Measurements from ENCODE around the gene ESPNL.

ESPNL gene

DNA sequence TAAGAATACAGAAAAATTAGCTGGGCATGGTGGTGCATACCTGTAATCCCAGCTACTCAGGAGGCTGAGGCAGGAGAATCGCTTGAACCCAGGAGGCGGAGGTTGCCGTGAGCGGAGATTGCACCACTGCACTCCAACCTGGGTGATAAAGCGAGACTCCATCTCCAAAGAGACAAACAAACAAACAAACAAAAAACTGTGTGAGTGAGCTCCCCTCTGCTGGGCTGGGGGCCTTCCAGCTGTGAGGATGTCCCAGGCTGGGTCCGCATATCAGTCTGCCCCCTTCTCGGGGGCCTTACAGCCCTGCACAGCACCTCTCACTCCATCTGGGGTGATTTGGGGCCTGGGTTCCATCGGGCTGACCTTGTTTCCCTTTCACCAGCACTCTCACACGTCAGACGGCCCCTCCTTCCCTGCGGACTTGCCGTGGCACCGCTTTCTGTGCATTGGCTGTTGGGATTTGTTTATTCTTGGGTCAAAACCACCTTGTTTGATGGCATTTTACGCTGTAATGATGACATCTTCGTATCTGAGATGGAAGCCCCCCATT is 35.5 kb downstream of the ESPNL start:
- no peak for DNase-seq (ENCODE audit: extremely low spot score)
- ChIA-PET POLR2A (no interaction called here), CTCF (interaction anchor here (1.2 to 1.3 kb wide), 2 partner anchors 129 to 277 kb away, joined by 3 read pairs; no protein-coding TSS in a partner anchor)
- no peak for TF ChIP-seq CTCF (IDR thresholded peaks at IDR 0.05; ENCODE audit: control extremely low read depth, extremely low read depth, low read depth, missing control alignments)

- POLR2A ChIA-PET, result no interaction called here
- CTCF ChIA-PET, result interaction anchor here (1.3 kb wide), 1 partner anchor 16 kb away, joined by 4 read pairs; no protein-coding TSS in a partner anchor
- DNase-seq (ENCODE audit: extremely low spot score), result no peak
- no peak for TF ChIP-seq CTCF (IDR thresholded peaks at IDR 0.05; ENCODE audit: control extremely low read depth, extremely low read depth, low read depth, missing control alignments)
These were observed 36.8 kb downstream of the ESPNL start for GRCh38 chr2:238136820-238137537.

GRCh38 chr2:238137885-238138284 is 37.7 kb downstream of the ESPNL start:
- POLR2A ChIA-PET, result no interaction called here

GRCh38 chr2:238138331-238139195 is 38.4 kb downstream of the ESPNL start, which contains the start of gene KLHL30:
Gene KLHL30 (plus strand): TSS chr2:238138668. CDS start chr2:238140755, 2,087 bp downstream.
- ChIA-PET CTCF (interaction anchor here (0.6 to 2.9 kb wide), 20 partner anchors 7 to 266 kb away, joined by 3 to 9 read pairs (median 4); no protein-coding TSS in a partner anchor), POLR2A (no interaction called here)
- TF ChIP-seq CTCF (IDR thresholded peaks at IDR 0.05; ENCODE audit: control extremely low read depth, extremely low read depth, low read depth, missing control alignments), result no peak
- DNase-seq (ENCODE audit: extremely low spot score), result no peak

More at GRCh38 chr2:238137885-238138284, 37.7 kb downstream of the ESPNL start:
- TF ChIP-seq CTCF (IDR thresholded peaks at IDR 0.05; ENCODE audit: control extremely low read depth, extremely low read depth, low read depth, missing control alignments), result no peak
- DNase-seq (ENCODE audit: extremely low spot score), result no peak
- CTCF ChIA-PET, result interaction anchor here (1.3 to 2.9 kb wide), 3 partner anchors 8 to 215 kb away, joined by 4 to 8 read pairs (median 5); no protein-coding TSS in a partner anchor

DNA sequence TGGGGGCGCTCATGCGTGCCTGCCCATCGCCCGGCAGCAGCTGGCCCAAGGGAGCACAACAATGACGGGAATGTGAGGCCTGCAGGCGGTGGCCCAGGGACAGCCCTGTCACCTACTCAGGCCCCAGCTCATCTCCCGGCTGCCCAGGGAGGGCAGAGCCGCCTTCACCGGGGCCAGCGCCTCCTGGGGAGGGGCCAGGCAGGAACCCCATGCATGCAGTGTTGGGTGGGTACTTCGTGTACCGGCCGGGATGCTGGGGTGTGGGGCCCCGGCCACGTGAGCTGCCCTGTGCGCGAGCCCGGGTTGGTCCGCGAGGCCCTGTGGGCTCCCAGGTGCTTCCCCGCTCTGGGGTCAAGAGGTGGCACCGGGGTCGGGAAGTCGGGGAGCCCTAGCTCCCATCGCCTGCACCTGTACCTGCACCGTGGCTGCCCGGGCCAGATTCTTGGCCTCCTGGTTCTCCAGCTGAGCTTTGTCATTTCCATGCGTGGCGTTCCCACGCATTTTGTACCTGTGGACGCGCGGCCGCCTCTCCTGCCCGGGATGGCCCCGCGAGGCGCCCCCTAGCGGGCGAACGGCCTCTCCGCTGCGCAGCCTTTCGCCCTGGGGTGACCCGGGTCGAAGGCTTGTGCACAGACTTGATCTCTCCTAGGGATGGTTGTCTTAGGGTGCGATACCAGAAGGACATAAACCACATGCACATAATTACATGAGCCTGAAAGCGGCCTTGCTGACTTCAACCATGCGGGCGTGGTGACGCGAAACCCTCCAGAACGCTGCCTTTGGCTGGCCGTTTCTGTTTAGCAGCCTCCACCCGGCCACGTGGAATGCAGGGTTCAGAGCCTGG is 39.3 kb downstream of the ESPNL start:
- peak; percentile 75 for DNase-seq (ENCODE audit: extremely low spot score)
- TF ChIP-seq CTCF (IDR thresholded peaks at IDR 0.05; ENCODE audit: control extremely low read depth, extremely low read depth, low read depth, missing control alignments), result peak; percentile 86

More for the DNA sequence above, 39.3 kb downstream of the ESPNL start:
- POLR2A ChIA-PET, result no interaction called here
- CTCF ChIA-PET, result interaction anchor here (0.6 to 2.9 kb wide), 20 partner anchors 8 to 267 kb away, joined by 3 to 9 read pairs (median 4); no protein-coding TSS in a partner anchor
